ENCODE measurements around the gene MT1H. TPM values are rescaled to one million over a fixed set of nuclear protein-coding genes. Genes with fewer than 3 reads are reported as not detected.

The MT1H gene
- total and polyA plus RNA-seq, 9 of the 15 experiments (the other 6 are each of a cell fraction or from before 2014, with no cell fraction given): 0.13 to 0.37 TPM; not detected in 7

DNA sequence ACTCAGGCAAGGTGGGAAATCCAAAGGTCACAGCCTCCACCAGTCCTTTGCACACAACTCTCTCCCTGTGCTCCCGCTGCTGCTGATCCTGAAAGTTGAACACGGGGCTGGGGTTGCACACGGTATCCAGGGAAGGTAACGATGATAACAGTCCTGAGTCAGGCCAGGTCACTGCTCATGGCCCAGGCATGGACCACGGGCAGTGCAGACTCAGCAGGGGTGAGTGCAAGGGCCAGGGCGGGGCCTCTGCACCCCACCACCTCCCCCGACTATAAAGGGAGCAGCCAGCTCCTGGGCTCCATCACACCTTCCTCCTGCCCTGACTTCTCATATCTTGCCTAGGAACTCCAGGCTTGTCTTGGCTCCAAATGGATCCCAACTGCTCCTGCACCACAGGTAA lies 18.0 kb upstream of the MT1H start, which contains the start of gene MT1B (continued):
- TF ChIP-seq ZNF174 (CRISPR knock-in tag; IDR thresholded peaks at IDR 0.05) (no peak), RBBP5 (IDR thresholded peaks at IDR 0.05; ENCODE audit: borderline replicate concordance, insufficient read depth, low read length, poor library complexity, severe bottlenecking) (no peak), NR1H2 (CRISPR knock-in tag; IDR thresholded peaks at IDR 0.05) (no peak)
- TF ChIP-seq, protein P1, sequence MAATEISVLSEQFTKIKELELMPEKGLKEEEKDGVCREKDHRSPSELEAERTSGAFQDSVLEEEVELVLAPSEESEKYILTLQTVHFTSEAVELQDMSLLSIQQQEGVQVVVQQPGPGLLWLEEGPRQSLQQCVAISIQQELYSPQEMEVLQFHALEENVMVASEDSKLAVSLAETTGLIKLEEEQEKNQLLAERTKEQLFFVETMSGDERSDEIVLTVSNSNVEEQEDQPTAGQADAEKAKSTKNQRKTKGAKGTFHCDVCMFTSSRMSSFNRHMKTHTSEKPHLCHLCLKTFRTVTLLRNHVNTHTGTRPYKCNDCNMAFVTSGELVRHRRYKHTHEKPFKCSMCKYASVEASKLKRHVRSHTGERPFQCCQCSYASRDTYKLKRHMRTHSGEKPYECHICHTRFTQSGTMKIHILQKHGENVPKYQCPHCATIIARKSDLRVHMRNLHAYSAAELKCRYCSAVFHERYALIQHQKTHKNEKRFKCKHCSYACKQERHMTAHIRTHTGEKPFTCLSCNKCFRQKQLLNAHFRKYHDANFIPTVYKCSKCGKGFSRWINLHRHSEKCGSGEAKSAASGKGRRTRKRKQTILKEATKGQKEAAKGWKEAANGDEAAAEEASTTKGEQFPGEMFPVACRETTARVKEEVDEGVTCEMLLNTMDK (IDR thresholded peaks at IDR 0.05; ENCODE audit: borderline replicate concordance, insufficient read depth, low read depth, low read length, poor library complexity, severe bottlenecking): no peak

DNA sequence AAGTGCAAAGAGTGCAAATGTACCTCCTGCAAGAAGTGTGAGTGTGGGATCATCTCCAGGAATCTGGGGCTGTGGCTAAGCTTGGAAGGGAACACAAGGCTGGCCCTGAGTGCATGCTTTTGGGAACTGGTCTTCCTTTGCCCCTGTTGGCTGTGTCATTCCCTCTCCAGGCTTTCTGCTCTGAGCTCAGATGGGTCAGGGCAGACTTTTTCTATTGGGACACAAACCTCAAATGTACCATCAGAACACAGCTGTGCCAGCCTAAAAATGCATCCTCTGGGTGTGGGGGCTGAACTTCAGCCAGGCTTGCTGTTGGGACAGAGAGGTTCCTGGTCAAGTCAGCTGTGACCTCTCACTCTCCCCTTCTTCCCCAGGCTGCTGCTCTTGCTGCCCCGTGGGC lies 17.0 kb upstream of the MT1H start:
- BruUV-seq (replicated peaks): no TSS peak
- Histone ChIP-seq H3K79me2 (ENCODE audit: control insufficient read depth, insufficient read depth, low read length) (no peaks in the 10 kb centered on the region), H3K27ac (ENCODE audit: extremely low read depth, low read depth, low read length) (no peak overlapping the region), H3K4me1 (replicated peaks in 1 of 2; ENCODE audit: control insufficient read depth in 2 of 2, insufficient read depth in 2 of 2, low read length in 2 of 2) (peaks cover 0 to 7% of the 10 kb centered on the region in 2 experiments; a peak in 2 of 5 replicates), H3K36me3 (ENCODE audit: control insufficient read depth, insufficient read depth, low read length) (no peaks in the 10 kb centered on the region), H4K20me1 (replicated peaks; ENCODE audit: control insufficient read depth, insufficient read depth, low read length) (no peaks in the 10 kb centered on the region; the same call in 1 of the 2 replicates), H2AFZ (ENCODE audit: low read depth, low read length) (no peak overlapping the region), H3K9me3 (replicated peaks; ENCODE audit: control insufficient read depth, insufficient read depth, low read depth, low read length) (no peaks in the 10 kb centered on the region), H3K9me1 (ENCODE audit: control insufficient read depth, insufficient read depth, low read length) (no peaks in the 10 kb centered on the region), H3K9ac (ENCODE audit: insufficient read depth in 1 of 2, low read depth in 2 of 2, low read length in 2 of 2) (no peak overlapping the region), H3K4me3 (no peak overlapping the region), H3K27me3 (ENCODE audit: control insufficient read depth in 2 of 2, insufficient read depth in 2 of 2, low read length in 2 of 2) (peaks cover 26 to 67% of the 10 kb centered on the region in 2 experiments; a peak in 4 of 5 replicates), H3K4me2 (ENCODE audit: insufficient read depth, low read length) (no peak overlapping the region)
- intact Hi-C loops (cut with micrococcal nuclease): no loop called here
- DNase-seq (ENCODE audit: extremely low read depth in 1 of 4, low spot score in 3 of 4): no peak
- ATAC-seq: no peak
- CTCF ChIA-PET (ENCODE audit: low intra/inter-chr PET ratio): no interaction called here
- in situ Hi-C loops (cut with MboI): no loop called here
- FAIRE-seq: no peak
- POLR2A ChIA-PET: interaction anchor here (0.6 kb wide), 1 partner anchor 647 kb away, joined by 3 read pairs; no protein-coding TSS in a partner anchor
- WGBS (ENCODE audit: insufficient coverage, low coverage, missing lambda C conversion rate): 0% methylated on average over 1 of the region's 1 CpG
- TF ChIP-seq MIER1 (IDR thresholded peaks at IDR 0.05; ENCODE audit: low read depth): no peak
- TF ChIP-seq, protein P2, sequence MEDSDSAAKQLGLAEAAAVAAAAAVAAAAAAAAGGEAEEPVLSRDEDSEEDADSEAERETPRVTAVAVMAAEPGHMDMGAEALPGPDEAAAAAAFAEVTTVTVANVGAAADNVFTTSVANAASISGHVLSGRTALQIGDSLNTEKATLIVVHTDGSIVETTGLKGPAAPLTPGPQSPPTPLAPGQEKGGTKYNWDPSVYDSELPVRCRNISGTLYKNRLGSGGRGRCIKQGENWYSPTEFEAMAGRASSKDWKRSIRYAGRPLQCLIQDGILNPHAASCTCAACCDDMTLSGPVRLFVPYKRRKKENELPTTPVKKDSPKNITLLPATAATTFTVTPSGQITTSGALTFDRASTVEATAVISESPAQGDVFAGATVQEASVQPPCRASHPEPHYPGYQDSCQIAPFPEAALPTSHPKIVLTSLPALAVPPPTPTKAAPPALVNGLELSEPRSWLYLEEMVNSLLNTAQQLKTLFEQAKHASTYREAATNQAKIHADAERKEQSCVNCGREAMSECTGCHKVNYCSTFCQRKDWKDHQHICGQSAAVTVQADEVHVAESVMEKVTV (CRISPR knock-in tag; IDR thresholded peaks at IDR 0.05): no peak
- TF ChIP-seq BDP1 (IDR thresholded peaks at IDR 0.05; ENCODE audit: insufficient read depth, insufficient read length): no peak
- TF ChIP-seq, protein P3, sequence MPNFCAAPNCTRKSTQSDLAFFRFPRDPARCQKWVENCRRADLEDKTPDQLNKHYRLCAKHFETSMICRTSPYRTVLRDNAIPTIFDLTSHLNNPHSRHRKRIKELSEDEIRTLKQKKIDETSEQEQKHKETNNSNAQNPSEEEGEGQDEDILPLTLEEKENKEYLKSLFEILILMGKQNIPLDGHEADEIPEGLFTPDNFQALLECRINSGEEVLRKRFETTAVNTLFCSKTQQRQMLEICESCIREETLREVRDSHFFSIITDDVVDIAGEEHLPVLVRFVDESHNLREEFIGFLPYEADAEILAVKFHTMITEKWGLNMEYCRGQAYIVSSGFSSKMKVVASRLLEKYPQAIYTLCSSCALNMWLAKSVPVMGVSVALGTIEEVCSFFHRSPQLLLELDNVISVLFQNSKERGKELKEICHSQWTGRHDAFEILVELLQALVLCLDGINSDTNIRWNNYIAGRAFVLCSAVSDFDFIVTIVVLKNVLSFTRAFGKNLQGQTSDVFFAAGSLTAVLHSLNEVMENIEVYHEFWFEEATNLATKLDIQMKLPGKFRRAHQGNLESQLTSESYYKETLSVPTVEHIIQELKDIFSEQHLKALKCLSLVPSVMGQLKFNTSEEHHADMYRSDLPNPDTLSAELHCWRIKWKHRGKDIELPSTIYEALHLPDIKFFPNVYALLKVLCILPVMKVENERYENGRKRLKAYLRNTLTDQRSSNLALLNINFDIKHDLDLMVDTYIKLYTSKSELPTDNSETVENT (CRISPR knock-in tag; IDR thresholded peaks at IDR 0.05): no peak
- no peak for TF ChIP-seq TFAM (CRISPR knock-in tag; conservative IDR thresholded peaks at IDR 0.05)

All from K562 (cell line).